Hematopoietic multipotent progenitor cell (in vitro differentiated cells): ENCODE measurements around the gene ESYT1. TPM values are rescaled to one million over a fixed set of nuclear protein-coding genes. Genes with fewer than 3 reads are reported as not detected.

Source experiments
- DNase-seq, 3 donors: peaks; one replicate each; pipeline ENCODE4 v3.0.0-alpha.2; 2011 to 2015; ENCODE audit warnings: low read depth in 2 of 3, low spot score in 2 of 3
- total RNA-seq: library from RNA; depleted of rRNA; stranded (reverse); fragments of >200 nt; gene quantifications from one replicate; pipeline ENCODE4 v1.2.3, GENCODE V29; 2012

ESYT1 gene
- total RNA-seq, 1 donor: 254 TPM

- no peak for DNase-seq
These were observed 581 bp upstream of the ESYT1 start for GRCh38 chr12:56127485-56127887.

DNA sequence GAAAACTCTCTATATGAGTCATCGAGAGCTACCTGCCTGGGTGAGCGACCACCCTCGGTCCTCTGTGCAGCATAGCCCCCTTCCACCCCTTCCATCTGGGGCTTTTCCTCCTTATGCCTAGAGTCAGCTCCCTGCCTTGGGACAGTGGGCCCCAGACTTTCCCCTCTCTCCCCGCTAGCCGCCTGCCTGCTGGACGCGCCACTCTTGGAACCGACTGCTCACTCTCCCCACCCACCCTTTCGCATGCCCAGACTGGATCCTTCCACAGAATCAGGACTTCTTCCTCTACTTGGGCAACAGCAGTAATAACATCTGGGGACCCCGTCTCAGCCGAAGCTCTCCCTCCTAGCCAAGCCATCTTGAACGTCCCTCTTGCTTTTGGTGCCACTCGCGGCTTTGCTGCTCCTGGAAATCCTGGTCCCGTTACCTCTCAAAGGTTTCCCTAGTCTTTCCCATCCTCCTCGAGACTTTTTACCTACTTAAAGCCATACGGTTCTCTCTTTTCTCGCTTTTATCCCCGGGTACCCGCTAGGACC lies 671 bp downstream of the ESYT1 start:
- DNase-seq: no peak

GRCh38 chr12:56129206-56129941 lies 1.3 kb downstream of the ESYT1 start:
- DNase-seq: peak in 2 of 3 donors; percentile 81 to 85

GRCh38 chr12:56129942-56130495 lies 2.0 kb downstream of the ESYT1 start:
- DNase-seq: no peak

DNA sequence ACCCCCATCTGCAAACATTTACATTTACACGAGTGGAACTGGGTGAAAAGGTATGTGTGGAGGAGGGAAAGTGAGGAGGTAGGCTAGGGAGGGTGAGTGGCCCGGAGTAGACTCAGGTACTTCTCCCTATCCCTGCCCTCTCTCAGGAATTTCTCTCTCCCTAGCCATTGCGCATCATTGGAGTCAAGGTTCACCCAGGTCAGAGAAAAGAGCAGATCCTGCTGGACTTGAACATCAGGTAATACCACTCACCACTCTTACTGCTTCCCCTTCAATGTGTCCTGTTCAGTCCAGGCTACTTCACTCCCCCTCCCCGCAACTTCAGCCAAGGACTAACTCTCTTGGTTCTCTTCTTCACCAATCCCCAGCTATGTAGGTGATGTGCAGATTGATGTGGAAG lies 2.8 kb downstream of the ESYT1 start:
- DNase-seq: no peak

DNA sequence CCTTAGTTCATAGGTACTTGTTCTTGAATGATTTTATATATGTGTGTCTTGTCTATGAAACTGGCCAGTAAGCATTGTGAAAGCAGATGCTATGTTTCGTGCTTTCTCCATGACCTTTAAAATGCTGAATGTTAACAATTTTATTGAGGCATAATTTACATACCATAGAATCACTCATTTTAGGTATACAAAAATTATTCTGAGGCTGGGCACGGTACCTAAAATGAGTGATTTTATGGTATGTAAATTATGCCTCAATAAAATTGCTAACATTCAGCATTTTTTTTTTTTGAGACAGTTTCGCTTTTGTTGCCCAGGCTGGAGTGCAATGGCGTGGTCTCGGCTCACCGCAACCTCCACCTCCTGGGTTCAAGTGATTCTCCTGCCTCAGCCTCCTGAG lies 6.8 kb downstream of the ESYT1 start:
- no peak for DNase-seq

GRCh38 chr12:56137853-56138571 lies 9.9 kb downstream of the ESYT1 start:
- DNase-seq: no peak

GRCh38 chr12:56141946-56142784 lies 14.1 kb downstream of the ESYT1 start:
- peak in 1 of 3 donors; percentile 45 for DNase-seq

DNA sequence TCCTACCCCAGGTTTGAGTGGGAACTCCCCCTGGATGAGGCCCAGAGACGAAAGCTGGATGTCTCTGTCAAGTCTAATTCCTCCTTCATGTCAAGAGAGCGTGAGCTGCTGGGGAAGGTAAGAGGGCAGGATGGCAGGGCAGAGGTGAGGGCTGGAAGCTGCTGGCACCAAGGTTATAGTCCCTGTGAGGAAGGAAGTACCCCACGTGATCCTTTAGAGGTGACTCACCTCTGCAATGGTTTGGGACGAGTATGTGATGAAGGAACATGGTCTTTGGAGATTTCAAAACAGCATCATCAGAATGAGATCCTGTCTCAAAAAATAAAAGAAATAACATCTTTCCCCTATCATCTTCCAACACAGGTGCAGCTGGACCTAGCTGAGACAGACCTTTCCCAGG lies 15.2 kb downstream of the ESYT1 start:
- DNase-seq: no peak

- no peak for DNase-seq
These were observed 15.8 kb downstream of the ESYT1 start for GRCh38 chr12:56143870-56144269.

DNA sequence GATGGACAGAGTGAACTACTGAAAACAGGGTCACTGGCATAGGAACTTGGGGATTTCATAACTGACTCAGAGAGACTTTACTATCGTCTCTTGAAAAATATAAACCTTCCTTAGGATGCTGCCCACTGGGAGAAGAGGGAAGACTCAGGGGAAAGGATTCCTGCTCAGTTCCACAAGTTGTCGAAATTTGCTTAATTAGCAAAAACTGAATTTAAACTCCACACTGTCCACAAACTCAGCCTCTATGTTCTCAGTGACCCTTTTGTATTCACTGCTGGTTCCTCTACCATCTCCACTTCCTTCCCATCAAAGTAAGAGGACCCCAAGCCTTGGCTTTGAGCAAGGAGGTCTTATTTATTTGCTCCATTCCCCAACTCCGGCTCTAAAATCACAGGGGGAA lies 17.1 kb downstream of the ESYT1 start:
- DNase-seq: no peak

GRCh38 chr12:56146492-56147460 lies 18.7 kb downstream of the ESYT1 start:
- DNase-seq: no peak

DNA sequence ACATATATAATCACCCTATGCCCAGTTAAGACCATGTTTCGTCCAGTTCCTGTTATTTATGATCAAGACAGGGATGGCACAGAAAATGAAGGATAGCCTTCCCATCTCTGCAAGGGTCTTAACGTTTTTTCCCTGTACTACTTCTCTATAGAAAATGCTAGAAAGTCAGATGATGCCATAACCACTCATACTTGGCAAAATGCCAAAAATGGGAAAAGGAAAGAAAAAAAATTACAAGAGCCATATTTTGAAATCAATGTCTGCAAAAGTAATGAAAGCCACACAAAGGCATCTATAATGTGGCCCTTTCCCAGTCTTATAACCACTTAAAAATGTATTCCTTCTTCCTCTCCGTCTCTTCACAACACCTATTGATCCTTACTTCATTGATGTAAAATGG lies 22.5 kb downstream of the ESYT1 start:
- DNase-seq: peak in 2 of 3 donors; percentile 43 to 66

DNA sequence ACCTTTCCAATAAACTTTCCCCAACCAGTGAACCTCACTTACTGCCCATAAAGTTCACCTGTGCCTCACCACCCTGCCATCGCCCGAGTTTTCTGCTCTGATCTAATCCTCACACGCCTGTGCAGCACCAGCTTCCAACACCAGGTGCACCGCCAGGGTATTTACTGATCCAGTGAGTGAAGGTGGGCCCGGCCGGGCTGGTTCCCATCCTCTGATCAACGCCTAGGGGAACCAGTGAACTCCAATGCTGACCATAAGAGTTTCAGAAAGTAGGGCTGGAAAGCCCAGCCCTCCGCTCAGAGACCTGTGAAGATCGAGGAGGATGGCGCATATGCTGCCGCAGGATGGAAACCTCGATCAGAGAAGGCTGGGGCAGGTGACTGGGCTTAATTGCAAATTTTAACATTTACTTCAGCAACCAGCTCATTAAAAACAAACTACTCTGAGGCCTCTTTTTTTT lies 23.6 kb downstream of the ESYT1 start:
- peak in 2 of 3 donors; percentile 51 to 60 for DNase-seq

GRCh38 chr12:56152132-56152755 lies 24.2 kb downstream of the ESYT1 start, which contains the start of gene MYL6B:
Gene MYL6B, plus strand, starts transcription at chr12:56152587. Its CDS starts 1,332 bp downstream, at chr12:56153919.
- peak in 2 of 3 donors; percentile 93 for DNase-seq

DNA sequence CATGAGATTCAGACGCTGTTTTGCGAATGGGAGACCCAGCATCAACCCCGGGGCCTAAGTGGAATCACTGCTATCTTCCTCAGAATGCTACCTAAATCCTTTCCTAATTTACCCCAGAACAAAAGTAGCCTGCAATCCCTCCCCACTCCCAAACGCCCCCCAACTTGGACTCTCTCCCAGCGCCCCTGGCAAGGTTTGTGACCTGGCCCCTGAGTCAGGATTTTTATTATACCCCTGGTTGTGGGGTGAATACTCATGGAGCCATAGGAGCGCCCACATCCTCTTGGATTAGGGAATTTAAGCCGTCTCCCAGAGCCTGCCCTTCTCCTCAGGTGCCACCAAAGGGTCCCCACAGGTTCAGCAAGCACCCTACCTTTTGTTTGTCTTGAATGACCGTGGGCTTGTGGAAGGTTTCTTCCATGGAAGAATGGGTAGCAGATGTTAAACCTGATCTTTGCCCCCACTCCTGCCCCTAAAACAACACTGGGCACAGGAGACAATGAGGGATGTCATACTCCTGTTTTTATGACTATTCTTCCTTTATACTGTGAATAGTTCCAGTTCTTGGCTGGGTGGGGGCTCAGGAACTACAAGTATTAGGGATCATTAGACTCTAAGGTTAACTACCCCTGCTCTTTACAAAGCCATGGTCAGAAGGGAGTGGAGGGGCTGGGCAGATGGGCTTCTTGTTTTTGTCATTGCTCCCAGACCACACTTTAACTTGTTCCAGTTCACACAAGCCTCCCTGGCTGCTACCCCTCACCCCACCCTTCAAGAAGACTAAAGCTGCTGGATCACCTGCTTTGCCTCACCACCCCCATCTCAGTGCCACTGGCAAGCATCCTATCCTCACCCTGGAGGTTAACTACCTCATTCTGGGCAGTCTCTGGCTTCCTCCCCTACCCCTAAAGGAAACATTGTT lies 24.9 kb downstream of the ESYT1 start:
- no peak for DNase-seq

DNA sequence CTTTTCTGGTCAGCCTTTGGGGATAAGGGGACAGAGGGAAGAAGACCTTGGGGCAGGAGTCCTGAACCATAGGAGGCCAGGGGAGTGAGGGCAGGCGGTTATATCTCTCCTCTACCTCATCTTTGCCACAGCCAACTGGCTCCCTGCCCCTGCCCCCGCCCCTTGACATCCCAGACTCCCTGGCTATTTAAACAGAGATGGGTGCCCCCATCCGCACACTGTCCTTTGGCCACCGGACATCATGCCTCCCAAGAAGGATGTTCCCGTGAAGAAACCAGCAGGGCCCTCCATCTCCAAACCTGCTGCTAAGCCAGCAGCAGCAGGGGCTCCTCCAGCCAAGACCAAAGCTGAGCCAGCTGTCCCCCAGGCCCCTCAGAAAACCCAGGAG lies 25.6 kb downstream of the ESYT1 start:
- no peak for DNase-seq

DNA sequence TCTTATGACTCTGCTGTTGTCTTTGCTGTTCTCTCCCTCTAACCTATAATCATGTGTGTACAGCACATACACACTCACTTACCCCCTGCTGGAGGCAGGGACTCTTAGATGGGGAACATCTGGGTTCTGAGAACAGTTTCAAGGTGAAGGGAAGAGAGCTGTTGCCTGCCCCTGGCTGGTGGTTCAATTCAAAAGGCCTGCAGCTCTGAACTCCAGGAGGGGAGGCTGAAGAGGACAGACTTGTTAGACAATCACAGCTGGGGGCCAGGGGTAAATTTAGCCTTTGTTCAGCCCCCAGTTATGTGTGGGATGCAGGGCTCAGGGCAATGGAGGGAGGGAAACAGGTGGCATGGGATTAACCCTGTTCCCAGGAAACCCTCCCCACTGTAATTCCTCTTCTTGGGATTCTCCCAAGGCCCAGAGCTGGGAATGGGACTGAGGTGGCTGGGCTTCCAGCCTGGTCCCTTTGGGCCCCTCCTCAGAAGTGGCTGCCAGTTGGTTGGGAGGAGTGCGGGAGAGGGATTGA lies 26.2 kb downstream of the ESYT1 start:
- DNase-seq: no peak
